HepG2 (cell line): Measurements from ENCODE around the gene PANX1. TPM values are rescaled to one million over a fixed set of nuclear protein-coding genes. Genes with fewer than 3 reads are reported as not detected.

ENCODE experiments used
- ATF1 ChIP-seq: IDR thresholded peaks from 2 replicates; pipeline ENCODE4 v1.6.1; 2016; ENCODE audit warnings: mild to moderate bottlenecking, control low read depth
- ATF7-NPFF ChIP-seq: sonication (generic); formaldehyde crosslinking; IDR thresholded peaks from 2 replicates; pipeline ENCODE4 v1.8.1; 2023; ENCODE audit warnings: mild to moderate bottlenecking, low read depth, missing genetic modification reagents, moderate library complexity
- CREB1 ChIP-seq, 2 experiments: fragments of 450-650 bp in 1 of 2; IDR thresholded peaks; 2 replicates each; pipeline ENCODE4 v1.6.1; 2016 to 2017; ENCODE audit warnings: control low read depth in 1 of 2, mild to moderate bottlenecking in 1 of 2, missing compliant biosample characterization in 1 of 2, missing genetic modification characterization in 1 of 2
- EHMT2 ChIP-seq: fragments of 200-600 bp; sonication (generic); IDR thresholded peaks from 2 replicates; pipeline ENCODE4 v1.7.0; 2017; ENCODE audit warnings: antibody characterized with exemption, low read depth, low read length, borderline replicate concordance
- ELF3 ChIP-seq: IDR thresholded peaks from 2 replicates; pipeline ENCODE4 v1.6.1; 2016; ENCODE audit warnings: missing genetic modification reagents, missing compliant biosample characterization
- ESRRA ChIP-seq: sonication (generic); formaldehyde crosslinking; IDR thresholded peaks from 2 replicates; pipeline ENCODE4 v1.5.1; 2020; ENCODE audit warnings: mild to moderate bottlenecking, low read depth, missing genetic modification reagents
- FOXK1 ChIP-seq: sonication (generic); formaldehyde crosslinking; IDR thresholded peaks from 2 replicates; pipeline ENCODE4 v1.4.0; 2020; ENCODE audit warnings: low read depth, missing genetic modification reagents, borderline replicate concordance
- HDAC1 ChIP-seq: sonication (generic); formaldehyde crosslinking; IDR thresholded peaks from 2 replicates; pipeline ENCODE4 v1.5.1; 2020; ENCODE audit warnings: mild to moderate bottlenecking, missing genetic modification reagents
- IKZF5 ChIP-seq: IDR thresholded peaks from 2 replicates; pipeline ENCODE4 v1.6.1; 2018; ENCODE audit warnings: missing genetic modification reagents, mild to moderate bottlenecking, missing compliant biosample characterization
- ISL2 ChIP-seq: sonication (generic); formaldehyde crosslinking; IDR thresholded peaks from 2 replicates; pipeline ENCODE4 v1.5.0; 2020; ENCODE audit warnings: missing genetic modification reagents
- NCOA2 ChIP-seq: sonication (generic); formaldehyde crosslinking; IDR thresholded peaks from 2 replicates; pipeline ENCODE4 v1.8.0; 2022; ENCODE audit warnings: inconsistent platforms
- NFE2L1 ChIP-seq: sonication (generic); formaldehyde crosslinking; IDR thresholded peaks from 2 replicates; pipeline ENCODE4 v1.4.0; 2020; ENCODE audit warnings: missing genetic modification reagents, mild to moderate bottlenecking, borderline replicate concordance
- NR2C2 ChIP-seq: sonication (generic); formaldehyde crosslinking; IDR thresholded peaks from 2 replicates; pipeline ENCODE4 v1.4.0; 2020; ENCODE audit warnings: missing genetic modification reagents, mild to moderate bottlenecking, moderate library complexity, borderline replicate concordance
- RARA ChIP-seq: IDR thresholded peaks from 2 replicates; pipeline ENCODE4 v1.6.1; 2016; ENCODE audit warnings: missing genetic modification reagents, missing compliant biosample characterization
- SAP130 ChIP-seq: IDR thresholded peaks from 2 replicates; pipeline ENCODE4 v1.6.1; 2016; ENCODE audit warnings: low read depth
- SKI ChIP-seq: fragments of 450-650 bp; IDR thresholded peaks from one replicate; pipeline ENCODE4 v1.6.1; 2018; ENCODE audit warnings: mild to moderate bottlenecking; ENCODE audit not compliant: partially characterized antibody
- SMAD3 ChIP-seq: sonication (generic); formaldehyde crosslinking; IDR thresholded peaks from 2 replicates; pipeline ENCODE4 v1.4.0; 2020; ENCODE audit warnings: missing genetic modification reagents
- SMC3 ChIP-seq: IDR thresholded peaks from 2 replicates; pipeline ENCODE4 v1.6.1; 2011; ENCODE audit warnings: low read length, improper control_type of control experiment
- SNAI1 ChIP-seq: sonication (generic); formaldehyde crosslinking; IDR thresholded peaks from 2 replicates; pipeline ENCODE4 v1.5.0; 2020; ENCODE audit warnings: mild to moderate bottlenecking, missing genetic modification reagents, borderline replicate concordance
- SRSF4 ChIP-seq: fragments of 200-400 bp; formaldehyde crosslinking; IDR thresholded peaks from one replicate; pipeline ENCODE4 v1.6.1; 2018; ENCODE audit warnings: mild to moderate bottlenecking, low read depth, low read length, moderate library complexity; ENCODE audit not compliant: poor library complexity, severe bottlenecking
- TBL1XR1 ChIP-seq: fragments of 150-350 bp; IDR thresholded peaks from 2 replicates; pipeline ENCODE4 v1.6.1; 2014; ENCODE audit warnings: borderline replicate concordance, low read length; ENCODE audit not compliant: partially characterized antibody
- TCF7 ChIP-seq: sonication (generic); IDR thresholded peaks from 2 replicates; pipeline ENCODE4 v1.6.1; 2016; ENCODE audit warnings: antibody characterized with exemption, low read depth
- THAP11 ChIP-seq: IDR thresholded peaks from 2 replicates; pipeline ENCODE4 v1.6.1; 2016; ENCODE audit warnings: missing biosample characterization, missing genetic modification reagents
- XRCC5 ChIP-seq: fragments of 200-400 bp; formaldehyde crosslinking; optimal IDR thresholded peaks from 2 replicates; pipeline ENCODE3; 2017; ENCODE audit warnings: mild to moderate bottlenecking, low read length
- ZNF136 ChIP-seq: sonication (generic); formaldehyde crosslinking; IDR thresholded peaks from 2 replicates; pipeline ENCODE4 v1.8.1; 2022; ENCODE audit warnings: low read depth, mild to moderate bottlenecking, moderate library complexity, missing genetic modification reagents
- ZNF20 ChIP-seq: sonication (generic); formaldehyde crosslinking; IDR thresholded peaks from 2 replicates; pipeline ENCODE4 v1.4.0; 2020; ENCODE audit warnings: mild to moderate bottlenecking, moderate library complexity, missing genetic modification reagents
- ZNF207 ChIP-seq: fragments of 450-650 bp; IDR thresholded peaks from 2 replicates; pipeline ENCODE4 v1.6.1; 2016; ENCODE audit warnings: antibody characterized with exemption, borderline replicate concordance
- ZNF264 ChIP-seq: sonication (generic); formaldehyde crosslinking; IDR thresholded peaks from 2 replicates; pipeline ENCODE4 v1.4.0; 2020; ENCODE audit warnings: missing genetic modification reagents
- ZNF362 ChIP-seq: sonication (generic); formaldehyde crosslinking; IDR thresholded peaks from 2 replicates; pipeline ENCODE4 v1.4.0; 2020; ENCODE audit warnings: missing genetic modification reagents, mild to moderate bottlenecking, borderline replicate concordance
- ZNF562 ChIP-seq: sonication (generic); formaldehyde crosslinking; IDR thresholded peaks from 2 replicates; pipeline ENCODE4 v1.8.0; 2022; ENCODE audit warnings: missing genetic modification reagents, borderline replicate concordance
- ZNF776 ChIP-seq: sonication (generic); formaldehyde crosslinking; IDR thresholded peaks from 2 replicates; pipeline ENCODE4 v1.4.0; 2020; ENCODE audit warnings: mild to moderate bottlenecking, missing genetic modification reagents
- ZNF792 ChIP-seq: IDR thresholded peaks from 2 replicates; pipeline ENCODE4 v1.6.1; 2016
- ZNF879 ChIP-seq: sonication (generic); formaldehyde crosslinking; IDR thresholded peaks from 2 replicates; pipeline ENCODE4 v1.8.1; 2023; ENCODE audit warnings: missing genetic modification reagents
- polyA plus RNA-seq, 8 experiments: library from polyadenylated mRNA; depleted of rRNA in 3 of 8; stranded (reverse) in 7 of 8; unstranded in 1 of 8; fragments of >200 nt; fragmentation: Illumina TruSeq in 4 of 8; extraction: Trizol in 4 of 8; gene quantifications; 2 replicates each; pipeline versions ENCODE4 v1.2.1 to v1.2.3, GENCODE V29; 2011 to 2016; ENCODE audit warnings: low read depth in 4 of 8, missing spikeins in 1 of 8, mixed read lengths in 1 of 8; ENCODE audit not compliant: insufficient read depth in 1 of 8
- total RNA-seq, 5 experiments: library from RNA; depleted of rRNA; stranded (reverse); fragments of >200 nt; fragmentation: Illumina TruSeq; extraction: Trizol; gene quantifications; 2 replicates each; pipeline ENCODE4 v1.2.3, GENCODE V29; 2016; ENCODE audit warnings: low read depth in 1 of 5

Gene PANX1
- total and polyA plus RNA-seq, 2 of the 13 experiments (the other 11 are each of a cell fraction or from before 2014, with no cell fraction given) = 8.3 to 24.8 TPM

GRCh38 chr11:94201004-94201465 is 72.4 kb downstream of the PANX1 start (continued):
- TF ChIP-seq ISL2 (CRISPR knock-in tag) (0 out of 2 replicates have a peak, but pooled peaks have one; percentile 25), NCOA2 (peak; percentile 64), ATF7-NPFF (CRISPR knock-in tag) (no peak), SMAD3 (CRISPR knock-in tag) (peak; percentile 64; the same call in 1 of the 2 replicates), ZNF776 (CRISPR knock-in tag) (no peak), TCF7 (peak; percentile 87), ZNF20 (CRISPR knock-in tag) (no peak), NFE2L1 (CRISPR knock-in tag) (no peak), ZNF792 (peak; percentile 64; the same call in 1 of the 2 replicates), SRSF4 (no peak), ATF1 (CRISPR knock-in tag) (peak; percentile 51; the same call in 1 of the 2 replicates), TBL1XR1 (peak; percentile 15), XRCC5 (peak; percentile 29), ZNF264 (CRISPR knock-in tag) (no peak), ELF3 (peak; percentile 13; the same call in 1 of the 2 replicates), ZNF362 (CRISPR knock-in tag) (no peak), THAP11 (CRISPR knock-in tag) (0 out of 2 replicates have a peak, but pooled peaks have one; percentile 31), ZNF207 (no peak), SKI (peak; percentile 75), SAP130 (CRISPR knock-in tag) (peak; percentile 68), IKZF5 (CRISPR knock-in tag) (0 out of 2 replicates have a peak, but pooled peaks have one; percentile 21), CREB1 (IDR thresholded peaks at IDR 0.05) (peak; percentile 79), CREB1 (CRISPR knock-in tag; IDR thresholded peaks at IDR 0.05) (peak; percentile 59; the same call in 1 of the 2 replicates), ZNF136 (CRISPR knock-in tag) (no peak), SMC3 (peak; percentile 23; the same call in 1 of the 2 replicates), NR2C2 (CRISPR knock-in tag) (peak; percentile 24; the same call in 1 of the 2 replicates), ZNF562 (CRISPR knock-in tag) (no peak), FOXK1 (CRISPR knock-in tag) (peak; percentile 53; the same call in 1 of the 2 replicates), RARA (CRISPR knock-in tag) (peak; percentile 88), ZNF879 (CRISPR knock-in tag) (no peak), ESRRA (CRISPR knock-in tag) (no peak), SNAI1 (no peak), EHMT2 (0 out of 2 replicates have a peak, but pooled peaks have one; percentile 33), HDAC1 (CRISPR knock-in tag) (peak; percentile 74)
